Fibroblast of lung (primary cell): ENCODE data around the gene SAGE1. TPM values are rescaled to one million over a fixed set of nuclear protein-coding genes. Genes with fewer than 3 reads are reported as not detected.

Experiments used
- DNase-seq, 2 donors: peaks; one replicate each; pipeline versions ENCODE4 v3.0.0 to v3.0.0-alpha.2; 2010; ENCODE audit warnings: low read depth in 2 of 2
- H2AFZ ChIP-seq: 2 replicates; pipeline ENCODE4 v1.5.1; 2012; ENCODE audit warnings: low read length, control low read depth, inconsistent platforms
- H3K27ac ChIP-seq: 2 replicates; pipeline ENCODE4 v1.5.1; 2011; ENCODE audit warnings: low read length, control low read depth; ENCODE audit not compliant: insufficient read depth
- H3K27me3 ChIP-seq: 2 replicates; pipeline ENCODE4 v1.5.1; 2011; ENCODE audit warnings: mild to moderate bottlenecking, low read length; ENCODE audit not compliant: control insufficient read depth, insufficient read depth
- H3K36me3 ChIP-seq: 2 replicates; pipeline ENCODE4 v1.5.1; 2011; ENCODE audit warnings: low read length; ENCODE audit not compliant: control insufficient read depth, insufficient read depth
- H3K4me1 ChIP-seq: 2 replicates; pipeline ENCODE4 v1.5.1; 2011; ENCODE audit warnings: low read length; ENCODE audit not compliant: control insufficient read depth, insufficient read depth; ENCODE audit errors: extremely low read depth
- H3K4me2 ChIP-seq: 2 replicates; pipeline ENCODE4 v1.5.1; 2011; ENCODE audit warnings: low read length, control low read depth; ENCODE audit not compliant: insufficient read depth; ENCODE audit errors: extremely low read depth
- H3K4me3 ChIP-seq, 4 experiments: fragments of 200-600 bp in 1 of 4; sonication (generic) in 1 of 4; replicated peaks in 1 of 4; 2 replicates each; pipeline ENCODE4 v1.5.1; 2011 to 2016; ENCODE audit warnings: low read length in 4 of 4, low read depth in 3 of 4, mild to moderate bottlenecking in 3 of 4, control low read depth in 2 of 4, inconsistent platforms in 1 of 4, mixed read lengths in 1 of 4; ENCODE audit not compliant: insufficient read depth in 1 of 4; ENCODE audit errors: control extremely low read depth in 1 of 4
- H3K79me2 ChIP-seq: 2 replicates; pipeline ENCODE4 v1.5.1; 2012; ENCODE audit warnings: mild to moderate bottlenecking, low read length, inconsistent platforms; ENCODE audit not compliant: control insufficient read depth, insufficient read depth
- H3K9ac ChIP-seq: 2 replicates; pipeline ENCODE4 v1.5.1; 2011; ENCODE audit warnings: mild to moderate bottlenecking, low read length, control low read depth; ENCODE audit not compliant: insufficient read depth
- H3K9me3 ChIP-seq: 2 replicates; pipeline ENCODE4 v1.5.1; 2012; ENCODE audit warnings: low read depth, low read length; ENCODE audit not compliant: control insufficient read depth, insufficient read depth
- H4K20me1 ChIP-seq: 2 replicates; pipeline ENCODE4 v1.5.1; 2011; ENCODE audit warnings: low read length; ENCODE audit not compliant: control insufficient read depth, insufficient read depth; ENCODE audit errors: extremely low read depth
- CTCF ChIP-seq, 2 donors: IDR thresholded peaks in 1 of 2; conservative IDR thresholded peaks in 1 of 2; 1 replicate in 1 of 2; 2 replicates in 1 of 2; pipeline ENCODE4 v1.5.1; 2011 to 2012; ENCODE audit warnings: low read length in 2 of 2, control low read depth in 1 of 2, inconsistent platforms in 1 of 2, low read depth in 1 of 2, mild to moderate bottlenecking in 1 of 2
- EZH2 ChIP-seq: IDR thresholded peaks from 2 replicates; pipeline ENCODE4 v1.5.1; 2012; ENCODE audit warnings: low read length, control low read depth, mild to moderate bottlenecking; ENCODE audit errors: missing control alignments
- polyA plus RNA-seq, 2 donors: library from polyadenylated mRNA; depleted of rRNA in 1 of 2; stranded (reverse) in 1 of 2; unstranded in 1 of 2; fragments of >200 nt; gene quantifications; 2 replicates each; pipeline ENCODE4 v1.2.1, GENCODE V29; 2011 to 2012; ENCODE audit warnings: missing spikeins in 1 of 2
- total RNA-seq: library from RNA; depleted of rRNA; stranded (reverse); fragments of >200 nt; gene quantifications from 2 replicates; pipeline ENCODE4 v1.2.1, GENCODE V29; 2014

SAGE1 gene
- total and polyA plus RNA-seq, 2 donors (not counting 1 experiment from before 2014, with no cell fraction given): 0.05 TPM; not detected in 1

GRCh38 chrX:135944486-135944885 lies 51.0 kb downstream of the SAGE1 start:
- no peak for DNase-seq
- Histone ChIP-seq H3K36me3 (no peaks in the 10 kb centered on the region), H3K4me3 (no peak overlapping the region), H3K27me3 (no peaks in the 10 kb centered on the region), H3K4me2 (no peak overlapping the region), H3K79me2 (no peaks in the 10 kb centered on the region), H2AFZ (no peak overlapping the region), H3K27ac (no peak overlapping the region), H3K9ac (no peak overlapping the region), H4K20me1 (no peaks in the 10 kb centered on the region), H3K9me3 (no peaks in the 10 kb centered on the region), H3K4me1 (no peaks in the 10 kb centered on the region)
- TF ChIP-seq CTCF (conservative IDR thresholded peaks at IDR 0.05 in 1 of 2, IDR thresholded peaks at IDR 0.05 in 1 of 2; ENCODE audit: low read depth in 1 of 2, low read length in 2 of 2): no peak
- TF ChIP-seq EZH2: no peak

- H2AFZ ChIP-seq: no peak overlapping the region
- H3K4me3 ChIP-seq: no peak overlapping the region
- no peaks in the 10 kb centered on the region for H3K27me3 ChIP-seq
- H3K79me2 ChIP-seq: no peaks in the 10 kb centered on the region
- H3K9me3 ChIP-seq: no peaks in the 10 kb centered on the region
- no peak overlapping the region for H3K9ac ChIP-seq
- no peaks in the 10 kb centered on the region for H3K4me1 ChIP-seq
- H3K4me2 ChIP-seq: no peak overlapping the region
- H3K36me3 ChIP-seq: no peaks in the 10 kb centered on the region
- no peaks in the 10 kb centered on the region for H4K20me1 ChIP-seq
- no peak for TF ChIP-seq EZH2
- TF ChIP-seq CTCF (conservative IDR thresholded peaks at IDR 0.05 in 1 of 2, IDR thresholded peaks at IDR 0.05 in 1 of 2; ENCODE audit: low read depth in 1 of 2, low read length in 2 of 2): no peak
- DNase-seq: no peak
- no peak overlapping the region for H3K27ac ChIP-seq
Observed at GRCh38 chrX:135951291-135951690, 57.8 kb downstream of the SAGE1 start.

Other genes with a start within 250 kb of the SAGE1 start
- not detected in 2 replicates for gene CT45A1, start 180.1 kb upstream of the SAGE1 start, total RNA-seq
- gene CT45A1, start 180.1 kb upstream of the SAGE1 start, polyA plus RNA-seq: not detected in 2 replicates
- not detected in 2 replicates for gene CT45A3, start 125.5 kb upstream of the SAGE1 start, total RNA-seq
- gene CT45A3, start 125.5 kb upstream of the SAGE1 start, polyA plus RNA-seq: not detected in 2 replicates
- not detected in 2 replicates for gene CT45A5, start 108.2 kb upstream of the SAGE1 start, total RNA-seq
- gene CT45A5, start 108.2 kb upstream of the SAGE1 start, polyA plus RNA-seq: not detected in 2 replicates
- not detected in 2 replicates for gene CT45A6, start 90.9 kb upstream of the SAGE1 start, total RNA-seq
- not detected in 2 replicates for gene CT45A6, start 90.9 kb upstream of the SAGE1 start, polyA plus RNA-seq
- not detected in 2 replicates for gene CT45A2, start 73.7 kb upstream of the SAGE1 start, total RNA-seq
- gene CT45A2, start 73.7 kb upstream of the SAGE1 start, polyA plus RNA-seq: not detected in 2 replicates
- not detected in 2 replicates for gene CT45A7, start 56.4 kb upstream of the SAGE1 start, total RNA-seq
- gene CT45A7, start 56.4 kb upstream of the SAGE1 start, polyA plus RNA-seq: not detected in 2 replicates
- gene CT45A8, start 39.2 kb upstream of the SAGE1 start, total RNA-seq: not detected in 2 replicates
- gene CT45A8, start 39.2 kb upstream of the SAGE1 start, polyA plus RNA-seq: not detected in 2 replicates
- gene CT45A9, start 21.9 kb upstream of the SAGE1 start, total RNA-seq: not detected in 2 replicates
- not detected in 2 replicates for gene CT45A9, start 21.9 kb upstream of the SAGE1 start, polyA plus RNA-seq
- gene CT45A10, start 272 bp upstream of the SAGE1 start, total RNA-seq: not detected in 2 replicates
- not detected in 2 replicates for gene CT45A10, start 272 bp upstream of the SAGE1 start, polyA plus RNA-seq
- gene MMGT1, start 80.3 kb downstream of the SAGE1 start, total RNA-seq: 9.5 and 10.4 TPM in 2 replicates
- 26.9 and 27.9 TPM in 2 replicates for gene MMGT1, start 80.3 kb downstream of the SAGE1 start, polyA plus RNA-seq
- gene SLC9A6, start 91.7 kb downstream of the SAGE1 start, total RNA-seq: 18.2 and 30.4 TPM in 2 replicates
- gene SLC9A6, start 91.7 kb downstream of the SAGE1 start, polyA plus RNA-seq: 22.2 and 23.6 TPM in 2 replicates